Endothelial cell of umbilical vein (primary cell): ENCODE measurements around the gene CACNA1S. TPM values are rescaled to one million over a fixed set of nuclear protein-coding genes. Genes with fewer than 3 reads are reported as not detected.

Experiments
- BruUV-seq: library from RNA; stranded (reverse); fragments of 400-500 nt; replicated peaks from 2 replicates; lab custom pipeline; 2021; lab: Mats Ljungman, UMichigan
- CTCF ChIA-PET: fragments of 300-600, 350-600 bp; sonication (Branson Sonifier 250); formaldehyde crosslinking; loops from one replicate; lab custom pipeline; 2021; ENCODE audit warnings: antibody characterized with exemption, inconsistent platforms; lab: Charles Lee
- POLR2A ChIA-PET: fragments of 300-600, 350-600 bp; sonication (Branson Sonifier 250); formaldehyde crosslinking; loops from one replicate; lab custom pipeline; 2021; ENCODE audit warnings: antibody characterized with exemption, inconsistent platforms; lab: Charles Lee
- DNase-seq: peaks from one replicate; pipeline ENCODE4 v3.0.0-alpha.2; 2011; ENCODE audit warnings: low read depth, low spot score
- FAIRE-seq: peaks from 2 replicates; lab custom pipeline; 2011; peaks lifted over from hg19 to GRCh38; lab: Jason Lieb, UNC
- H2AFZ ChIP-seq: 2 replicates; pipeline ENCODE4 v1.6.0; 2012; ENCODE audit warnings: low read depth, low read length, control low read depth, inconsistent platforms
- H3K27ac ChIP-seq: 2 replicates; pipeline ENCODE4 v1.5.1; 2011; ENCODE audit warnings: low read depth, mild to moderate bottlenecking, control low read depth, low read length, moderate library complexity; ENCODE audit not compliant: insufficient read depth
- H3K27me3 ChIP-seq, 2 experiments: 2 replicates each; pipeline versions ENCODE4 v1.6.0 to v1.6.1; 2011; ENCODE audit warnings: low read length in 2 of 2, mixed read lengths in 1 of 2; ENCODE audit not compliant: control insufficient read depth in 2 of 2, insufficient read depth in 2 of 2
- H3K36me3 ChIP-seq, 2 experiments: 2 replicates in 1 of 2; 3 replicates in 1 of 2; pipeline ENCODE4 v1.5.1; 2011; ENCODE audit warnings: low read length in 2 of 2, mild to moderate bottlenecking in 1 of 2, moderate library complexity in 1 of 2; ENCODE audit not compliant: control insufficient read depth in 2 of 2, insufficient read depth in 2 of 2; ENCODE audit errors: extremely low read depth in 1 of 2
- H3K4me1 ChIP-seq: 3 replicates; pipeline ENCODE4 v1.5.1; 2011; ENCODE audit warnings: mild to moderate bottlenecking, low read length; ENCODE audit not compliant: control insufficient read depth, insufficient read depth; ENCODE audit errors: extremely low read depth
- H3K4me2 ChIP-seq: 2 replicates; pipeline ENCODE4 v1.6.1; 2011; ENCODE audit warnings: low read length, control low read depth, mixed read lengths; ENCODE audit not compliant: insufficient read depth
- H3K4me3 ChIP-seq, 3 experiments: fragments of 200-600 bp in 1 of 3; sonication (generic), shearing (Covaris generic) in 1 of 3; replicated peaks in 1 of 3; 2 replicates each; pipeline ENCODE4 v1.5.1; 2011 to 2016; ENCODE audit warnings: control low read depth in 3 of 3, low read length in 3 of 3, mild to moderate bottlenecking in 2 of 3, inconsistent platforms in 1 of 3, low read depth in 1 of 3, moderate library complexity in 1 of 3; ENCODE audit not compliant: insufficient read depth in 1 of 3
- H3K79me2 ChIP-seq: 2 replicates; pipeline ENCODE4 v1.6.0; 2012; ENCODE audit warnings: low read length, inconsistent platforms; ENCODE audit not compliant: control insufficient read depth, insufficient read depth
- H3K9ac ChIP-seq: replicated peaks from 2 replicates; pipeline ENCODE3; 2011; ENCODE audit warnings: low read length, control low read depth; ENCODE audit not compliant: insufficient read depth; ENCODE audit errors: extremely low read depth
- H3K9me1 ChIP-seq: replicated peaks from 3 replicates; pipeline ENCODE4 v1.6.0; 2011; ENCODE audit warnings: mild to moderate bottlenecking, low read length; ENCODE audit not compliant: control insufficient read depth, insufficient read depth; ENCODE audit errors: extremely low read depth
- H3K9me3 ChIP-seq: replicated peaks from 2 replicates; pipeline ENCODE4 v1.5.1; 2012; ENCODE audit warnings: low read length, inconsistent platforms; ENCODE audit not compliant: control insufficient read depth, insufficient read depth
- H4K20me1 ChIP-seq: replicated peaks from 2 replicates; pipeline ENCODE3; 2011; ENCODE audit warnings: mild to moderate bottlenecking, low read length; ENCODE audit not compliant: control insufficient read depth, insufficient read depth; ENCODE audit errors: extremely low read depth
- EZH2 ChIP-seq: IDR thresholded peaks from 2 replicates; pipeline ENCODE4 v1.6.1; 2012; ENCODE audit warnings: borderline replicate concordance, low read depth, mild to moderate bottlenecking, moderate library complexity, low read length, inconsistent platforms; ENCODE audit not compliant: severe bottlenecking
- FOS ChIP-seq: IDR thresholded peaks from 2 replicates; pipeline ENCODE4 v1.6.1; 2011; ENCODE audit warnings: mild to moderate bottlenecking, low read length, moderate library complexity, borderline replicate concordance; ENCODE audit not compliant: insufficient read depth
- GATA2 ChIP-seq: IDR thresholded peaks from 2 replicates; pipeline ENCODE4 v1.7.0; 2011; ENCODE audit warnings: low read depth, mild to moderate bottlenecking, moderate library complexity, mixed read lengths, low read length; ENCODE audit not compliant: insufficient read length, insufficient read depth
- JUN ChIP-seq: IDR thresholded peaks from 2 replicates; pipeline ENCODE4 v1.6.1; 2011; ENCODE audit warnings: borderline replicate concordance, low read depth; ENCODE audit not compliant: insufficient read length, insufficient read depth
- MYC ChIP-seq: IDR thresholded peaks from one replicate; pipeline ENCODE4 v1.6.1; 2011; ENCODE audit warnings: mild to moderate bottlenecking, low read depth, low read length
- POLR2A ChIP-seq: IDR thresholded peaks from 2 replicates; pipeline ENCODE4 v1.6.1; 2012; ENCODE audit warnings: low read depth, mild to moderate bottlenecking, control low read depth, low read length
- POLR2AphosphoS5 ChIP-seq: IDR thresholded peaks from 2 replicates; pipeline ENCODE4 v1.6.1; 2012; ENCODE audit warnings: low read depth, mild to moderate bottlenecking, control low read depth, low read length, moderate library complexity; ENCODE audit not compliant: insufficient read depth
- dilution Hi-C: fragments of 300-500 bp; cut with MboI; formaldehyde crosslinking; loops from one replicate; pipeline ENCODE4 v1.15.0; 2019; ENCODE audit warnings: low sequenced_read_pairs; ENCODE audit not compliant: extremely low pct_ligation_motif_present
- intact Hi-C: fragments of 100-400 bp; cut with micrococcal nuclease; formaldehyde crosslinking; loops from one replicate; pipeline ENCODE4 v1.10.0; 2022
- polyA plus RNA-seq, 4 experiments: library from polyadenylated mRNA; depleted of rRNA in 3 of 4; stranded (reverse) in 3 of 4; unstranded in 1 of 4; fragments of >200 nt; gene quantifications; 2 replicates each; pipeline versions ENCODE4 v1.2.1 to v1.2.3, GENCODE V29; 2011 to 2012; ENCODE audit warnings: missing spikeins in 1 of 4
- total RNA-seq: library from RNA; stranded (reverse); gene quantifications from 2 replicates; pipeline ENCODE4 v1.2.3, GENCODE V29; 2021
- TF ChIP-seq, protein P1 (sequence below), 2 donors: IDR thresholded peaks; 1 replicate in 1 of 2; 2 replicates in 1 of 2; pipeline ENCODE4 v1.5.1; 2011; ENCODE audit warnings: low read length in 2 of 2, mild to moderate bottlenecking in 2 of 2, moderate library complexity in 2 of 2, control low read depth in 1 of 2, inconsistent platforms in 1 of 2, low read depth in 1 of 2; ENCODE audit not compliant: insufficient read depth in 1 of 2; ENCODE audit errors: extremely low read depth in 1 of 2
- TF ChIP-seq, protein P2 (sequence below): IDR thresholded peaks from 2 replicates; pipeline ENCODE4 v1.6.1; 2011; ENCODE audit not compliant: insufficient read depth, insufficient read length

CACNA1S gene
- total and polyA plus RNA-seq, 2 donors (not counting 3 experiments of a cell fraction or from before 2014, with no cell fraction given) = not detected

DNA sequence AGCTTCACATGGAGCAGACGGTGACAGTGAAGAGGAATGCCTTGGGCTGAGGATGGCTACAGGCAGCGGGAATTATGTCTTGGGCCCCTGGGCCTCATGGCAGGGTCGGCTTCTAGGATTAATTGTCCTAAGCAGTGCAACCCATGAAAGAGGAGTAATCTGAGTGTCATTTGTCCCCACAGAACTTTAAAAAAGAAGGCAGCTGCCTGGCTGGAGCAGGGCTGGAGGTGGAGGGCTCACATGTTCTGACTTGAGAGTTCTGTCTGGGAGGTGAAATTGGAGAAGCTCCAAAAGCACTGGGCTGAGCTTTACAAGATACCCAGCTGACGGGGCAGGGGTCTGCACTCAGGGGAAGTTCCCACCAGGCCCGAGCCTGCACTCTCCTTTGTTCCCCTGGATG lies 22.6 kb downstream of the CACNA1S start:
- FAIRE-seq (no peak), DNase-seq (no peak)
- H3K9ac ChIP-seq = no peak overlapping the region

More for the DNA sequence above, 22.6 kb downstream of the CACNA1S start:
- H4K20me1 ChIP-seq = no peaks in the 10 kb centered on the region
- ChIA-PET POLR2A (no interaction called here), CTCF (no interaction called here)
- no peaks in the 10 kb centered on the region for H3K9me3 ChIP-seq
- H3K4me2 ChIP-seq = no peak overlapping the region
- dilution Hi-C loops (no loop called here), intact Hi-C loops (loop anchor here (5.0 kb wide), 1 partner anchor 133 kb away; no protein-coding TSS in a partner anchor)
- no peaks in the 10 kb centered on the region for H3K9me1 ChIP-seq
- H3K79me2 ChIP-seq = no peaks in the 10 kb centered on the region
- peaks cover 4 to 12% of the 10 kb centered on the region in 2 experiments for H3K27me3 ChIP-seq
- TF ChIP-seq JUN (no peak), FOS (no peak), MYC (no peak), POLR2AphosphoS5 (no peak), GATA2 (no peak), EZH2 (no peak), POLR2A (no peak)
- TF ChIP-seq, protein P1, sequence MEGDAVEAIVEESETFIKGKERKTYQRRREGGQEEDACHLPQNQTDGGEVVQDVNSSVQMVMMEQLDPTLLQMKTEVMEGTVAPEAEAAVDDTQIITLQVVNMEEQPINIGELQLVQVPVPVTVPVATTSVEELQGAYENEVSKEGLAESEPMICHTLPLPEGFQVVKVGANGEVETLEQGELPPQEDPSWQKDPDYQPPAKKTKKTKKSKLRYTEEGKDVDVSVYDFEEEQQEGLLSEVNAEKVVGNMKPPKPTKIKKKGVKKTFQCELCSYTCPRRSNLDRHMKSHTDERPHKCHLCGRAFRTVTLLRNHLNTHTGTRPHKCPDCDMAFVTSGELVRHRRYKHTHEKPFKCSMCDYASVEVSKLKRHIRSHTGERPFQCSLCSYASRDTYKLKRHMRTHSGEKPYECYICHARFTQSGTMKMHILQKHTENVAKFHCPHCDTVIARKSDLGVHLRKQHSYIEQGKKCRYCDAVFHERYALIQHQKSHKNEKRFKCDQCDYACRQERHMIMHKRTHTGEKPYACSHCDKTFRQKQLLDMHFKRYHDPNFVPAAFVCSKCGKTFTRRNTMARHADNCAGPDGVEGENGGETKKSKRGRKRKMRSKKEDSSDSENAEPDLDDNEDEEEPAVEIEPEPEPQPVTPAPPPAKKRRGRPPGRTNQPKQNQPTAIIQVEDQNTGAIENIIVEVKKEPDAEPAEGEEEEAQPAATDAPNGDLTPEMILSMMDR (IDR thresholded peaks at IDR 0.05; ENCODE audit: extremely low read depth in 1 of 2, insufficient read depth in 1 of 2, low read depth in 1 of 2, low read length in 2 of 2) = no peak
- TF ChIP-seq, protein P2, sequence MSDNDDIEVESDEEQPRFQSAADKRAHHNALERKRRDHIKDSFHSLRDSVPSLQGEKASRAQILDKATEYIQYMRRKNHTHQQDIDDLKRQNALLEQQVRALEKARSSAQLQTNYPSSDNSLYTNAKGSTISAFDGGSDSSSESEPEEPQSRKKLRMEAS = no peak
- H3K4me1 ChIP-seq = no peaks in the 10 kb centered on the region
- no peak overlapping the region for H2AFZ ChIP-seq
- H3K36me3 ChIP-seq = no peaks in the 10 kb centered on the region
- H3K4me3 ChIP-seq = no peak overlapping the region
- H3K27ac ChIP-seq = no peak overlapping the region
- BruUV-seq = no TSS peak
